GM12891 (cell line): ENCODE data around the gene PLEKHJ1.

ENCODE experiments used
- DNase-seq: peaks from one replicate; pipeline ENCODE4 v3.0.0; 2011; ENCODE audit warnings: low spot score; ENCODE audit not compliant: insufficient read length
- FAIRE-seq: peaks from 2 replicates; lab custom pipeline; 2011; peaks lifted over from hg19 to GRCh38; lab: Jason Lieb, UNC
- PAX5 ChIP-seq: IDR thresholded peaks from 2 replicates; pipeline ENCODE4 v1.6.1; 2011; ENCODE audit warnings: low read length, moderate library complexity, mild to moderate bottlenecking; ENCODE audit not compliant: insufficient read depth, severe bottlenecking
- POLR2A ChIP-seq: IDR thresholded peaks from 2 replicates; pipeline ENCODE4 v1.6.1; 2011; ENCODE audit warnings: low read depth, low read length, control low read depth
- POLR2AphosphoS5 ChIP-seq: IDR thresholded peaks from 2 replicates; pipeline ENCODE4 v1.6.1; 2011; ENCODE audit warnings: low read depth, low read length, control low read depth
- POU2F2 ChIP-seq: IDR thresholded peaks from 2 replicates; pipeline ENCODE4 v1.6.1; 2011; ENCODE audit warnings: low read depth, mild to moderate bottlenecking, control low read depth, low read length, moderate library complexity
- SPI1 ChIP-seq: IDR thresholded peaks from 2 replicates; pipeline ENCODE4 v1.6.1; 2011; ENCODE audit warnings: low read depth, low read length, control low read depth
- TAF1 ChIP-seq: IDR thresholded peaks from 2 replicates; pipeline ENCODE4 v1.6.1; 2011; ENCODE audit warnings: low read depth, low read length, control low read depth

Gene PLEKHJ1

GRCh38 chr19:2270157-2270422 lies 34.0 kb upstream of the PLEKHJ1 start:
- FAIRE-seq: no peak
- no peak for DNase-seq

GRCh38 chr19:2269244-2270156 lies 33.4 kb upstream of the PLEKHJ1 start:
- TF ChIP-seq SPI1 (no peak), POLR2AphosphoS5 (peak; percentile 98), POU2F2 (peak; percentile 66; the same call in 1 of the 2 replicates), TAF1 (peak; percentile 99), POLR2A (peak; percentile 95), PAX5 (no peak)
- FAIRE-seq (peak; percentile 94), DNase-seq (peak; percentile 98)

More at GRCh38 chr19:2270157-2270422, 34.0 kb upstream of the PLEKHJ1 start:
- TF ChIP-seq POU2F2: no peak

- TF ChIP-seq SPI1 (no peak), POLR2AphosphoS5 (no peak), PAX5 (no peak), TAF1 (no peak), POLR2A (no peak), POU2F2 (no peak)
- no peak for DNase-seq
- no peak for FAIRE-seq
These were observed 32.7 kb upstream of the PLEKHJ1 start for GRCh38 chr19:2268861-2269243.

GRCh38 chr19:2268480-2268830 lies 32.3 kb upstream of the PLEKHJ1 start:
- FAIRE-seq (no peak), DNase-seq (no peak)
- TF ChIP-seq POU2F2 (no peak), POLR2A (no peak), POLR2AphosphoS5 (no peak), SPI1 (no peak), PAX5 (no peak), TAF1 (no peak)

- 0 out of 2 replicates have a peak, but pooled peaks have one; percentile 36 for TF ChIP-seq POLR2A
- no peak for TF ChIP-seq TAF1
- TF ChIP-seq SPI1: peak; percentile 95
- no peak for TF ChIP-seq PAX5
- DNase-seq (no peak), FAIRE-seq (peak; percentile 97)
These were observed 30.3 kb upstream of the PLEKHJ1 start for GRCh38 chr19:2266183-2266993.

GRCh38 chr19:2261438-2262172 lies 25.5 kb upstream of the PLEKHJ1 start:
- FAIRE-seq: no peak
- no peak for DNase-seq
- TF ChIP-seq SPI1 (no peak), PAX5 (no peak), POLR2A (no peak), POLR2AphosphoS5 (no peak), TAF1 (no peak), POU2F2 (no peak)

- no peak for TF ChIP-seq POLR2AphosphoS5
- no peak for TF ChIP-seq PAX5
- TF ChIP-seq POU2F2: peak; percentile 69
- FAIRE-seq (peak; percentile 84), DNase-seq (no peak)
These were observed 24.2 kb upstream of the PLEKHJ1 start for GRCh38 chr19:2260341-2260805.

- no peak for DNase-seq
- FAIRE-seq: peak; percentile 16
- TF ChIP-seq POLR2AphosphoS5 (no peak), SPI1 (no peak)
These were observed 23.2 kb upstream of the PLEKHJ1 start for GRCh38 chr19:2259336-2259735.

GRCh38 chr19:2255982-2256685 lies 20.0 kb upstream of the PLEKHJ1 start, which contains the start of gene JSRP1:
JSRP1 (minus strand) TSS chr19:2256417; CDS start chr19:2255314, 1,103 bp downstream.
- DNase-seq: no peak
- TF ChIP-seq SPI1 (no peak), PAX5 (no peak), POLR2A (no peak), POLR2AphosphoS5 (no peak), POU2F2 (no peak), TAF1 (no peak)
- no peak for FAIRE-seq
